HG03066 (cell line): Measurements from ENCODE around the gene RAB13.

Experiments
- ATAC-seq: cut with Tn5 transposase; IDR thresholded peaks from one replicate; pipeline ENCODE4 v1.9.1; 2021; ENCODE audit warnings: low read depth; ENCODE audit not compliant: unreplicated experiment

Gene RAB13

GRCh38 chr1:153957744-153958110 lies 28.4 kb downstream of the RAB13 start:
- ATAC-seq, result peak; percentile 18

GRCh38 chr1:153956997-153957715 lies 29.0 kb downstream of the RAB13 start:
- no peak for ATAC-seq

- ATAC-seq, result no peak
Measured at GRCh38 chr1:153954826-153955225, 31.3 kb downstream of the RAB13 start.

GRCh38 chr1:153953859-153954365 lies 32.2 kb downstream of the RAB13 start:
- ATAC-seq, result no peak

GRCh38 chr1:153951801-153952200 lies 34.3 kb downstream of the RAB13 start:
- ATAC-seq, result no peak

GRCh38 chr1:153951183-153951582 lies 35.0 kb downstream of the RAB13 start:
- no peak for ATAC-seq

GRCh38 chr1:153946622-153947241 lies 39.4 kb downstream of the RAB13 start, which contains the start of gene DENND4B:
TSS of gene DENND4B (minus strand) at chr1:153946718. CDS start at chr1:153944374, 2,344 bp downstream.
- peak; percentile 62 for ATAC-seq

GRCh38 chr1:153945795-153946621 lies 40.1 kb downstream of the RAB13 start:
- ATAC-seq, result peak; percentile 76

GRCh38 chr1:153945131-153945794 lies 40.9 kb downstream of the RAB13 start:
- no peak for ATAC-seq

- ATAC-seq, result no peak
Measured at GRCh38 chr1:153944827-153945117, 41.4 kb downstream of the RAB13 start.

- no peak for ATAC-seq
Measured at GRCh38 chr1:153944005-153944826, 41.9 kb downstream of the RAB13 start.

- no peak for ATAC-seq
Measured at GRCh38 chr1:153942766-153943549, 43.2 kb downstream of the RAB13 start.

GRCh38 chr1:153941826-153942725 lies 44.1 kb downstream of the RAB13 start:
- no peak for ATAC-seq

GRCh38 chr1:153940756-153941155 lies 45.4 kb downstream of the RAB13 start:
- no peak for ATAC-seq

- ATAC-seq, result no peak
Measured at GRCh38 chr1:153939476-153939875, 46.7 kb downstream of the RAB13 start.

GRCh38 chr1:153938996-153939395 lies 47.1 kb downstream of the RAB13 start:
- ATAC-seq, result no peak

GRCh38 chr1:153937331-153937730 lies 48.8 kb downstream of the RAB13 start:
- no peak for ATAC-seq
